Measurements from ENCODE around the gene IRF4.

The IRF4 gene

GRCh38 chr6:398558-399078 lies 7.1 kb downstream of the IRF4 start:
- no peak for DNase-seq (ENCODE audit: low read depth)
- no peak for TF ChIP-seq CTCF (IDR thresholded peaks at IDR 0.05; ENCODE audit: control insufficient read depth, extremely low read depth, insufficient read depth)
- no peak overlapping the region for H3K4me3 ChIP-seq (ENCODE audit: low read depth, low read length)

GRCh38 chr6:399785-400534 lies 8.4 kb downstream of the IRF4 start:
- TF ChIP-seq CTCF (IDR thresholded peaks at IDR 0.05; ENCODE audit: control insufficient read depth, extremely low read depth, insufficient read depth) = no peak
- H3K4me3 ChIP-seq (ENCODE audit: low read depth, low read length) = no peak overlapping the region
- DNase-seq (ENCODE audit: low read depth) = no peak

- TF ChIP-seq CTCF (IDR thresholded peaks at IDR 0.05; ENCODE audit: control insufficient read depth, extremely low read depth, insufficient read depth) = no peak
- no peak overlapping the region for H3K4me3 ChIP-seq (ENCODE audit: low read depth, low read length)
- DNase-seq (ENCODE audit: low read depth) = no peak
These were observed 9.3 kb downstream of the IRF4 start for GRCh38 chr6:400815-401214.

GRCh38 chr6:401239-401993 lies 9.9 kb downstream of the IRF4 start:
- no peak overlapping the region for H3K4me3 ChIP-seq (ENCODE audit: low read depth, low read length)
- DNase-seq (ENCODE audit: low read depth) = no peak
- no peak for TF ChIP-seq CTCF (IDR thresholded peaks at IDR 0.05; ENCODE audit: control insufficient read depth, extremely low read depth, insufficient read depth)

- TF ChIP-seq CTCF (IDR thresholded peaks at IDR 0.05; ENCODE audit: control insufficient read depth, extremely low read depth, insufficient read depth) = no peak
- H3K4me3 ChIP-seq (ENCODE audit: low read depth, low read length) = no peak overlapping the region
- DNase-seq (ENCODE audit: low read depth) = no peak
These were observed 10.6 kb downstream of the IRF4 start for GRCh38 chr6:401994-402640.

GRCh38 chr6:402901-403658 lies 11.5 kb downstream of the IRF4 start:
- TF ChIP-seq CTCF (IDR thresholded peaks at IDR 0.05; ENCODE audit: control insufficient read depth, extremely low read depth, insufficient read depth) = no peak
- no peak for DNase-seq (ENCODE audit: low read depth)
- no peak overlapping the region for H3K4me3 ChIP-seq (ENCODE audit: low read depth, low read length)
